RCC 7860 (cell line): Measurements from ENCODE around the gene BBIP1.
A peak's percentile ranks its signal among the peaks of the same experiment; 100 is the strongest.
"Not testable (repeated sequence)": the region's sequence is repeated elsewhere in the genome, so short reads cannot be mapped to it uniquely, and the experiment has no call there.

Experiments
- DNase-seq: peaks from one replicate; pipeline ENCODE4 v3.0.0-alpha.2; 2015; ENCODE audit warnings: low spot score
- FAIRE-seq: peaks from 2 replicates; lab custom pipeline; 2012; peaks lifted over from hg19 to GRCh38; lab: Jason Lieb, UNC

Gene BBIP1

DNA sequence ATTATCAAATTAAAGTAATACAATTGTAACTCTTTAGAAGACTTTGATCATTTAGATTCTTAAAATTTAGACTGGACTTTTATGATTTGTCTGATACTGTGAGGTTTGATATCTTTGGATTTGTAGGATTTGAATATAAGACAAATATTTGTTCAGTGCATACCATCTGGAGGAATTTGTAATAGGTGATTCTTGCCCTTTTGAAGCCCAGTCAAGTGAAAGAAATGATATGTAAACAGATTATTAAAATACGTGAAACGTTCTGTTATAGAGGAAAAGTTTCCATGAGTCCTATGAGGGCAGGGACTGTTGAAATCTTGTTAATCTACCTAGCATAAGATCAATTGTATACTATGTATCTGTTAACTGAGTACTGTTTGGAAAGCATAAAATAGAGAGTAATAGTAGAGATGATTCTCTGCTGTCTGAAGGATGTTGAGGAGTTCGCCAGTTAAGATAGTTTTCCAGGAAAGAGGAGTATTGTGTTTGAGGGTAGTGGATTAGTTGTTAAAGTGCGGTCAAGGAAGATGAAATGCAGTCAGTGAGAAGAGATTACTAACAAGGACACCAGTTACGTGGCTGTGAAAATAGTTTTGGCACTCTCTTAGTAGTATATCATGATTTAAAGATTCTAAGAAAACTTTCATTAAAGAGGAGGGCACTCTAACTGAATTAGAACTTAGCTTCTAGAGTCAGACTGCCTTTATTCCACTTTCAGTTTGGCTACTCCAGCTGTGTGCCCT, 32.9 kb downstream of the BBIP1 start:
- FAIRE-seq, result no peak
- no peak for DNase-seq

DNA sequence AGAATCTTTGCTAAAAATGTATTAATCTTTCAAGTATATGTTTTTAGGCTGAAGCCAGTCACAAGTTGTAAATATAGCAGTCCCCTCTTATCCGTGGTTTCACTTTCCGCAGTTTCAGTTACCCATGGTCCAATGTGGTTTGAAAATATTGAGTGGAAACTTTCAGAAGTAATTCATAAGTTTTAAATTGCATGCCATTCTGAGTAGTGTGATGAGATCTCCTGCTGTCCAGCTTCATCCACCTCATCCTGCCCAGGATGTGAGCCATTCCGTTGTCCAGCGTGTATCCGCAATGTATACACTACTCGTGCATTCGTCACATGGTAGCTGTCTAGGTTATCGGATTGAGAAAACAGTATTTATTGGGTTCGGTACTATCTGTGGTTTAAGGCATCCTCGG, 35.1 kb downstream of the BBIP1 start:
- FAIRE-seq, result no peak
- DNase-seq, result no peak

- FAIRE-seq (no peak), DNase-seq (no peak)
Measured at GRCh38 chr10:110881905-110882304, 37.1 kb downstream of the BBIP1 start.

DNA sequence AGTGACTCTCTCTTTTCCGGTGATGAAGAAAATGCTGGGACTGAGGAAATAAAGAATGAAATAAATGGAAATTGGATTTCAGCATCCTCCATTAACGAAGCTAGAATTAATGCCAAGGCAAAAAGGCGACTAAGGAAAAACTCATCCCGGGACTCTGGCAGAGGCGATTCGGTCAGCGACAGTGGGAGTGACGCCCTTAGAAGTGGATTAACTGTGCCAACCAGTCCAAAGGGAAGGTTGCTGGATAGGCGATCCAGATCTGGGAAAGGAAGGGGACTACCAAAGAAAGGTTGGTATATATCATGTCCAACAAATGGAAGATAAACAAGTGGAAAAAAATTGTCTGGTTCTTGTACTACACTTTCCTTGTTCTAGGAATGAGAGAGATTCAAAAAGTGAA, 37.7 kb downstream of the BBIP1 start:
- DNase-seq (no peak), FAIRE-seq (no peak)

GRCh38 chr10:110880012-110880411, 39.0 kb downstream of the BBIP1 start:
- DNase-seq (no peak), FAIRE-seq (no peak)

DNA sequence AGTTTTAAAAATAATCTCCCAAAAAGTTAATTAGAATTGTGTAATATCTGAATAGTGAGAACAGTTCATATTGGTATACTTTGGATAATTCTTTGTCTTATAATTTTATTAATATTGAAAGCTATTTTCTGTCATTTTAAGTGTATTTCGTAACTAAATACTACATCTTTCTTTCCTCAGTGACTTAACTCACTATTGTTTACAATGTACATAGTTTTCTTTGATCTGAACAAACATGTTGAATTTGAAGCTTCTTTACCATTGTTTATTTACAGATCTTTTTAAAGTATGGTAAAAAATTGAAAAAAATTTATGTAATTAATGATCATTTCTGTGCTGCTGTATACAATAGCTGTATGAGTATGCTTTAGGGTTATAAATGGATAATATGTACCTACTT, 42.2 kb downstream of the BBIP1 start:
- DNase-seq (no peak), FAIRE-seq (no peak)

- DNase-seq (no peak), FAIRE-seq (no peak)
Measured at GRCh38 chr10:110876000-110876399, 43.0 kb downstream of the BBIP1 start.

GRCh38 chr10:110873951-110874350, 45.0 kb downstream of the BBIP1 start:
- no peak for DNase-seq
- FAIRE-seq, result peak; percentile 17

GRCh38 chr10:110872984-110873923, 45.7 kb downstream of the BBIP1 start:
- DNase-seq, result no peak

DNA sequence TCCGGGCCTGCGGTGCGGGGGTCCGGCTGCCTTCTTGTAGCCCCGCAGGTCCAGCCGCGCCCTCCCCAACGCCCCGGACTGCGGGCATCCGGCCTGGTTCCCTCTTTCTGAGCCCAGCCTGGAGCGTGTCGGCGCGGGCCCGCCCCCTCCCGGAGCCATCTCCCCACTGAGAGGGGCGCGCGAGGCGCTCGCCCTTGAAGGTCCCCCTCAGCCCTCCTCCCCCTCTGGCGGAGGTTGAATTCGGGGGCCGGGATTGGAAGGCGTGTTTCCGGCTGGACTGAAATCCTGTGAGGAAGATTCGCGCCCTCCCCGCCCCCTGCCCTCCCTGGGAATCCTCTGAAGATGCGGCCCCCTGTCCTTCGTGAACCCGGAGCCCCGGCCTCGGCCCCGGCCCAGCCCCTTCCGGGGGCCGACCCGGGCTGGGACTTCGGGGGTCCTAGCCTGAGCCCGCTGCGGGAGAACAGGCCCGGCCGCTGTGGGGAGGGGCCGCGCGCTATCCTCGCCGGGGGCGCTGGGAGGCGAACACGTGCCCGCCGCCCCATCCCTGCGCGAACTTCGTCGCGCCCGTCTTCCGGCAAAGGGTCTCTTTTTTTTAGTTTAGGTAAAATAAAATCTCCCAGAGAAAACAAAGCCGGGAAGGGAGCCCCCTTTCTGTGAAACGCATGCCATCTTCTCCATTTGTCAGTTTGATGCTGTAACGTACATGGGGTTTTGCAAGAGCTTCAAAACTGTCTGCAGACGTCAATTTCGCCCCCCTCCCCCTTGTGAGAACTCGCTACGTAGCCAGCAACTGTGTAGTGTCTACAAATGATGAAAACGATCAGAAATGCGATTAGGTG, 46.6 kb downstream of the BBIP1 start:
- DNase-seq, result peak; percentile 30

More at GRCh38 chr10:110872984-110873923, 45.7 kb downstream of the BBIP1 start:
- peak; percentile 7 for FAIRE-seq

DNA sequence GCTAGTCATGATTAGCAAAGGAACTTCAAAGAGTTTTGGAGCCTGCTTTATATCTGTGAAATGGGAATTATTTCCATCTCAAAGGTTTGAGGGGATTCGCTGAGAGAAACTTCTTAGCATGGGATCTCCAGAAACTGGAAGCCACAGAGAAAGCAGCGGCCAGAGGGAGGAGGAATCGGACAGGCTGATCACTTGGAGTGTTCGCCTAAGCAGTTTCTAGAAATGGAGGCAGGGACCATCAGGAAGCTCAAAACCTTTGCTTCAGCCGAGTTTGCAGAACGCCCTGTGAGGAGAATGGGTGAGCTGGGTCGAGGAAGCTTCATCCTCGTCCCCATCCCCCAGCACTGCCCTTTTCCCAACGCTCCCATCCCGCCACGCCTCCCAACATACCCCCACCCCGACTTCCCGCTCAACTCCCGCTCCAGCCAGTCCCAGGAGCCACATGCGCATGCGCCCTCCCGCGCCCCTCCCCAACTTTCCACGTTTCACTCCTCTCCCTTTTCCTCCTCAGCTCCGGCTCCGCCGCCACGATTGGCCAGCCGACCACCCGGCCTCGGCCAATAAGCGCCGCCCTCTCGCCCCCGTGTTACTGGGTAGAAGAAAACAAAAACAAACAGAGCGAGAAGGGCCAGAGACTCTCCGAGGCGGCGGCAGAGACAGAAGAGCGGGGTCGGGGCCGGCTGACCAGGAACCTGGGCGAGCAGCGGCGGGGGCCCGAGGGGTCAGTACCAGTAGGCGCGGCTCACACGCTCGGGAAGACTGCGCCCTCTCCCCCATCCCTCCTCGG, 47.5 kb downstream of the BBIP1 start, which contains the start of gene PDCD4:
TSS of gene PDCD4 (plus strand) at position 631 of the 787 bp plus-strand sequence. CDS start 4,100 bp downstream, outside the sequence.
- DNase-seq (peak; percentile 92), FAIRE-seq (peak; percentile 87)

More for the DNA sequence above, 46.6 kb downstream of the BBIP1 start:
- no peak for FAIRE-seq

- DNase-seq, result no peak
- FAIRE-seq, result no peak
Measured at GRCh38 chr10:110870823-110871297, 48.1 kb downstream of the BBIP1 start.

DNA sequence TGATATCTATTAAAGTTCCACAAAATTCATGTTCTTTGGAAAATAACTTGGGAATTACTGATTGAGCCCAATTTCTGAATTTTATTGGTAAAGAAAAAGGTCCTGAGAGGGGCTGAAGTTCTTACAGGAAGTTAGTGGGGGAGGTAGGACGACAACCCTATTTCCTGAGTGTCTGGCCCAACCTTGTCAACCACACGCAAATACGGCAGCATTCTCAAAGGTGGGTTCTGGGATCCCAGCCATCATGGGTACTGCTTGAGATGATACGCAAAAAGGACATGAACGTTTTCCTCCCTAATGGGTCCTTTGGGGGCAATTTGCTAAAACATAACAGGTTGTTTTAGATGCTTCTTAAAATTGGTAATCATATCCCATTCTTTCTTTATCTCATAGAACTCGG, 50.0 kb downstream of the BBIP1 start:
- FAIRE-seq (no peak), DNase-seq (no peak)

GRCh38 chr10:110867807-110868465, 51.0 kb downstream of the BBIP1 start:
- DNase-seq (no peak), FAIRE-seq (no peak)

GRCh38 chr10:110867011-110867806, 51.8 kb downstream of the BBIP1 start:
- not testable (repeated sequence) for DNase-seq

DNA sequence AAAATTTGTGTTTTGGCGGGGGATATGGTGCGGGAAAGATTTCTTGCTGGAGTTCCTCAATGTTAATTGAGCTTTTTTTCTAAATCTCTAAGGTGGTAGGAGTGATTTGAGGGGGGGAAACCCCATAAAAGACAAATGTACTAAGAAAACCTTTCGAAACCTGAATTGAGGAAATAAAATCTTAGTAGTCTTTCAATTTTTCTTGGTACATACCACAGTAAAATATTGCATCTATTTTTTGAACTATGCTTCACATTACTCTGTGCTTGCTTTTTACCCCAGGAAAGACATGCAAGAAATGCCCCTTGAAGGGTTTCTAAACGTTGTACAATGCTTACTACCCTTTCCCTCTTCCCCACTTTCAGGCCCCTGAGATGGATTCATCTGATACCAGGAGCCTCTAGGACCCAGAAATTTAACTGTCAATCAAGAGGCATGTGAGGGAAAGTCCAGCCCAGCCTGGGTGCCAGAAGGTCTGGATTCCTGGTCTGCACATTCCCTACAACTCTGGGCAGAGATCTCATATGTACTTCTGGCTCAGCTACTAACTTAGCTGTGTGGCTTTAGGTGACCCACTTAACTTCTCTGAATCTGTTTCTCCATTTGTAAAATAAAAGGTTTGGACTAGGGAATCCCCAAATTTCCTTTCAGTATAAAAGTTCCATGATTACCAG, 53.0 kb downstream of the BBIP1 start:
- FAIRE-seq, result no peak
- no peak for DNase-seq

More at GRCh38 chr10:110867011-110867806, 51.8 kb downstream of the BBIP1 start:
- not testable (repeated sequence) for FAIRE-seq

DNA sequence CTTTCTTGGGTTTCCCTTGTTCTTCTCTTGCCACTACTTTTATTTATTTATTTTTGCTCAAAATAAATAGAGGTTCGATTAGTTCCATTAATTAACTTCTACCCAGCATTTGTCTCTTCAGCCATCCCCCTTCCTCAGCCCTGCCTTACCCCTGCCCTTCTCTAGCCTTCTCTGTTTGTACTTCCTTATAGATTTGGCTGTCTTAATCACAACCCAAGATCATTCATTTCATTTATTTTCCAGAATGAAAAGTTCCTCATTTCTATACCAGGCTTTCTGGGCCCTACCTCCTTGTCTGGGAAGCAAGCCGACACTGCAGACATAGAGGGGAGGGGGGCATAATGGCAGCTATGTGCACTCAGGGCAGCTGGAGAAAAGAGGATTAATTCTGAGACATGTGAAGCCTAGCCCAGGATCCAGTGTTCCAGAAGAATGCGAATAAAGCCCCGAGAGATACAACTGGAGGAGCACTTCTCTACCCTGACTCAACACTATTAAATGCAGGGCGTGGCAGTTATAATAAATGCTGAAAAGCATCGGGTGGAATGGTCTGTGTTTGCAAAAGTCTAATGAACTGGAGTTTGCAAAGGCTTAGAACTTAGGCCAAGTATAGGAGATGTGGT, 53.7 kb downstream of the BBIP1 start:
- no peak for FAIRE-seq

More for the DNA sequence above, 53.7 kb downstream of the BBIP1 start:
- DNase-seq, result no peak
